ENCODE results near the gene HIPK3. TPM values are rescaled to one million over a fixed set of nuclear protein-coding genes. Genes with fewer than 3 reads are reported as not detected.

The HIPK3 gene
- total RNA-seq, 2 donors from 2014 or later, result 125 to 311 TPM

GRCh38 chr11:33333816-33334215 is 76.6 kb downstream of the HIPK3 start:
- H3K4me1 ChIP-seq (ENCODE audit: control insufficient read depth in 1 of 2, low read depth in 2 of 2), result peaks cover 0 to 23% of the 10 kb centered on the region in 2 donors
- H3K27me3 ChIP-seq (replicated peaks; ENCODE audit: insufficient read depth), result no peaks in the 10 kb centered on the region
- no peak overlapping the region for H3K27ac ChIP-seq
- H3K4me3 ChIP-seq, result no peak overlapping the region
- H3K9me3 ChIP-seq, result no peaks in the 10 kb centered on the region
- ATAC-seq (ENCODE audit: insufficient number of reproducible peaks, low FRiP score, low read depth), result no peak
- H3K36me3 ChIP-seq, result peaks cover 4% of the 10 kb centered on the region
- TF ChIP-seq, protein P1, sequence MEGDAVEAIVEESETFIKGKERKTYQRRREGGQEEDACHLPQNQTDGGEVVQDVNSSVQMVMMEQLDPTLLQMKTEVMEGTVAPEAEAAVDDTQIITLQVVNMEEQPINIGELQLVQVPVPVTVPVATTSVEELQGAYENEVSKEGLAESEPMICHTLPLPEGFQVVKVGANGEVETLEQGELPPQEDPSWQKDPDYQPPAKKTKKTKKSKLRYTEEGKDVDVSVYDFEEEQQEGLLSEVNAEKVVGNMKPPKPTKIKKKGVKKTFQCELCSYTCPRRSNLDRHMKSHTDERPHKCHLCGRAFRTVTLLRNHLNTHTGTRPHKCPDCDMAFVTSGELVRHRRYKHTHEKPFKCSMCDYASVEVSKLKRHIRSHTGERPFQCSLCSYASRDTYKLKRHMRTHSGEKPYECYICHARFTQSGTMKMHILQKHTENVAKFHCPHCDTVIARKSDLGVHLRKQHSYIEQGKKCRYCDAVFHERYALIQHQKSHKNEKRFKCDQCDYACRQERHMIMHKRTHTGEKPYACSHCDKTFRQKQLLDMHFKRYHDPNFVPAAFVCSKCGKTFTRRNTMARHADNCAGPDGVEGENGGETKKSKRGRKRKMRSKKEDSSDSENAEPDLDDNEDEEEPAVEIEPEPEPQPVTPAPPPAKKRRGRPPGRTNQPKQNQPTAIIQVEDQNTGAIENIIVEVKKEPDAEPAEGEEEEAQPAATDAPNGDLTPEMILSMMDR (IDR thresholded peaks at IDR 0.05), result no peak
- DNase-seq (ENCODE audit: low spot score), result no peak

GRCh38 chr11:33334627-33335026 is 77.4 kb downstream of the HIPK3 start:
- H3K27me3 ChIP-seq (replicated peaks; ENCODE audit: insufficient read depth), result no peaks in the 10 kb centered on the region
- ATAC-seq (ENCODE audit: insufficient number of reproducible peaks, low FRiP score, low read depth), result no peak
- no peaks in the 10 kb centered on the region for H3K9me3 ChIP-seq
- TF ChIP-seq, protein P1 (IDR thresholded peaks at IDR 0.05), result no peak
- peaks cover 0 to 22% of the 10 kb centered on the region in 2 donors for H3K4me1 ChIP-seq (ENCODE audit: control insufficient read depth in 1 of 2, low read depth in 2 of 2)
- H3K36me3 ChIP-seq, result peaks cover 4% of the 10 kb centered on the region
- no peak for DNase-seq (ENCODE audit: low spot score)
- H3K27ac ChIP-seq, result no peak overlapping the region
- H3K4me3 ChIP-seq, result no peak overlapping the region

DNA sequence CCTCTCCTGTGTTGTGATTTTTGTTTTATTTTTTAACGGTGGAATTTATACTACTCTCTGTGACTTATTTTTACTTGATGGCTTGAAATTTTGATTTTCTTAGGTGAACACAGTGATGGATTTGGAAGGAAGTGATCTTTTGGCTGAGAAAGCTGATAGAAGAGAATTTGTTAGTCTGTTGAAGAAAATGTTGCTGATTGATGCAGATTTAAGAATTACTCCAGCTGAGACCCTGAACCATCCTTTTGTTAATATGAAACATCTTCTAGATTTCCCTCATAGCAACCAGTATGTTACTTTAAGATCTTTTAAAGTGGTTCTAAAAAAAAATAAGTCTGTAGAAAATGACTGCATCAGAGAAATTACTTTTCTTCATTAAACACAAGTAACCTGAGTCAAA is 82.1 kb downstream of the HIPK3 start:
- Histone ChIP-seq H3K27me3 (replicated peaks; ENCODE audit: insufficient read depth) (no peaks in the 10 kb centered on the region), H3K4me3 (no peak overlapping the region), H3K9me3 (no peaks in the 10 kb centered on the region), H3K4me1 (ENCODE audit: control insufficient read depth in 1 of 2, low read depth in 2 of 2) (peaks cover 0 to 9% of the 10 kb centered on the region in 2 donors), H3K36me3 (peaks cover 22% of the 10 kb centered on the region), H3K27ac (no peak overlapping the region)
- TF ChIP-seq, protein P1 (IDR thresholded peaks at IDR 0.05), result no peak
- no peak for DNase-seq (ENCODE audit: low spot score)
- ATAC-seq (ENCODE audit: insufficient number of reproducible peaks, low FRiP score, low read depth), result no peak

GRCh38 chr11:33344611-33345010 is 87.4 kb downstream of the HIPK3 start:
- ATAC-seq (ENCODE audit: insufficient number of reproducible peaks, low FRiP score, low read depth), result no peak
- Histone ChIP-seq H3K9me3 (no peaks in the 10 kb centered on the region), H3K27ac (no peak overlapping the region), H3K36me3 (peaks cover 42% of the 10 kb centered on the region), H3K27me3 (replicated peaks; ENCODE audit: insufficient read depth) (no peaks in the 10 kb centered on the region), H3K4me3 (no peak overlapping the region), H3K4me1 (ENCODE audit: control insufficient read depth in 1 of 2, low read depth in 2 of 2) (peaks cover 0 to 5% of the 10 kb centered on the region in 2 donors)
- TF ChIP-seq, protein P1 (IDR thresholded peaks at IDR 0.05), result no peak
- DNase-seq (ENCODE audit: low spot score), result no peak

DNA sequence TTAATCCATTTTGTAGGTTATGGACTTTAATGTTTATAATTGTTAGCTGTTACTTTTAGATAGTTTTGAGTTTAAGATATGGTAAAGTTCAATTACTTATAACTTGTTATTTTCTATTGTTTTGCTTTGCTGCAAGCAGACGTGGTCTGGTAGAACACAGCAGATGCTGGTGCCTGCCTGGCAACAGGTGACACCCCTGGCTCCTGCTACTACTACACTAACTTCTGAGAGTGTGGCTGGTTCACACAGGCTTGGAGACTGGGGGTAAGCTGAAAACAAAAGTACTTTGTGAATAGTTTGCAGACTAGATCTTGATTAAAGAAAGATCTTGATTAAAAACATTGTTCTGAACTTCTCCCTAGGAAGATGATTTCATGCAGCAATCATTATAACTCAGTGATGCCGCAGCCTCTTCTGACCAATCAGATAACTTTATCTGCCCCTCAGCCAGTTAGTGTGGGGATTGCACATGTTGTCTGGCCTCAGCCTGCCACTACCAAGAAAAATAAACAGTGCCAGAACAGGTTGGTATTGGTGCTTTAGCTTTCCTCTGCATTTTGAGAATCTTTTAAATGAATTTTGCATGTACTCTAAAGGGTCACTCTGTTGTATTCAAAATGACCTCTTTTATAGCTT is 90.4 kb downstream of the HIPK3 start:
- Histone ChIP-seq H3K27me3 (replicated peaks; ENCODE audit: insufficient read depth) (no peaks in the 10 kb centered on the region), H3K27ac (no peak overlapping the region), H3K4me3 (no peak overlapping the region), H3K36me3 (peaks cover 48% of the 10 kb centered on the region), H3K4me1 (ENCODE audit: control insufficient read depth in 1 of 2, low read depth in 2 of 2) (no peaks in the 10 kb centered on the region), H3K9me3 (no peaks in the 10 kb centered on the region)
- TF ChIP-seq, protein P1 (IDR thresholded peaks at IDR 0.05), result no peak
- ATAC-seq (ENCODE audit: insufficient number of reproducible peaks, low FRiP score, low read depth), result no peak
- DNase-seq (ENCODE audit: low spot score), result no peak

Measured in thoracic aorta (tissue), 2 donors.